ENCODE data around the gene PROKR2. TPM values are rescaled to one million over a fixed set of nuclear protein-coding genes. Genes with fewer than 3 reads are reported as not detected.

Gene PROKR2
- total and polyA plus RNA-seq, 9 of the 15 experiments (the other 6 are each of a cell fraction or from before 2014, with no cell fraction given): not detected

DNA sequence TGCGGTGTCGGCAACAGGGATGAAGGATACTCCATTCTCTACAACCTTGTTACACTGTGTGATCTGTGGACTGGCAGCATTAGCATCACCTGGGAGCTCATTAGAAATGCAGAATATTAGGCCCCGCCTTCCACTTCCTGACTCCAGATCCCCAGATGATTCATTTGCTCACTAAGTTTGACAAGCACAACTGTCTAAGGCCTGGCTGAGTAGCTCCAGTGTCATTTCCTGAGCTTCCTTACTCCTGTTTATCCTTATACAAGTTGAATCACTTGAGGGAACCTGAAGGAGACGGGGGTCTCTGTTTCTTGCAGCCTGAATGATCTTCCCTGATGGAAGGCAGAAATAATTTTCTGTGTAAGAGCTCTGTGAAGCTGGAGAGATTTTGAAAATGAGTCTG lies 32.7 kb upstream of the PROKR2 start:
- intact Hi-C loops (cut with micrococcal nuclease) (no loop called here), in situ Hi-C loops (cut with MboI) (no loop called here)
- no peak for TF ChIP-seq PRDM10 (IDR thresholded peaks at IDR 0.05; ENCODE audit: partially characterized antibody)
- TF ChIP-seq POLR2G (IDR thresholded peaks at IDR 0.05; ENCODE audit: low read depth, low read length): no peak
- TF ChIP-seq ILK (tag; IDR thresholded peaks at IDR 0.05; ENCODE audit: borderline replicate concordance, low read depth): no peak
- no peak for TF ChIP-seq COPS2 (conservative IDR thresholded peaks at IDR 0.05)
- no peak for TF ChIP-seq SP2 (IDR thresholded peaks at IDR 0.05; ENCODE audit: extremely low read depth, low read depth, low read length, poor library complexity, severe bottlenecking)
- TF ChIP-seq SAFB2 (IDR thresholded peaks at IDR 0.05; ENCODE audit: borderline replicate concordance, low read depth, low read length, severe bottlenecking): no peak
- TF ChIP-seq RFX5 (IDR thresholded peaks at IDR 0.05; ENCODE audit: low read depth, low read length): no peak
- TF ChIP-seq FOXK2 (conservative IDR thresholded peaks at IDR 0.05 in 1 of 2, IDR thresholded peaks at IDR 0.05 in 1 of 2; ENCODE audit: low read depth in 2 of 2): no peak
- TF ChIP-seq PML (IDR thresholded peaks at IDR 0.05; ENCODE audit: low read length): no peak
- TF ChIP-seq HNRNPH1 (optimal IDR thresholded peaks at IDR 0.05; ENCODE audit: low read depth, low read length): no peak
- no peak for TF ChIP-seq ZEB2 (IDR thresholded peaks at IDR 0.05)
- TF ChIP-seq DEAF1 (CRISPR knock-in tag; IDR thresholded peaks at IDR 0.05): no peak
- TF ChIP-seq ZNF699 (CRISPR knock-in tag; IDR thresholded peaks at IDR 0.05; ENCODE audit: insufficient replicate concordance): no peak
- TF ChIP-seq ZC3H11A (IDR thresholded peaks at IDR 0.05; ENCODE audit: low read depth, low read length): no peak
- TF ChIP-seq, protein P1, sequence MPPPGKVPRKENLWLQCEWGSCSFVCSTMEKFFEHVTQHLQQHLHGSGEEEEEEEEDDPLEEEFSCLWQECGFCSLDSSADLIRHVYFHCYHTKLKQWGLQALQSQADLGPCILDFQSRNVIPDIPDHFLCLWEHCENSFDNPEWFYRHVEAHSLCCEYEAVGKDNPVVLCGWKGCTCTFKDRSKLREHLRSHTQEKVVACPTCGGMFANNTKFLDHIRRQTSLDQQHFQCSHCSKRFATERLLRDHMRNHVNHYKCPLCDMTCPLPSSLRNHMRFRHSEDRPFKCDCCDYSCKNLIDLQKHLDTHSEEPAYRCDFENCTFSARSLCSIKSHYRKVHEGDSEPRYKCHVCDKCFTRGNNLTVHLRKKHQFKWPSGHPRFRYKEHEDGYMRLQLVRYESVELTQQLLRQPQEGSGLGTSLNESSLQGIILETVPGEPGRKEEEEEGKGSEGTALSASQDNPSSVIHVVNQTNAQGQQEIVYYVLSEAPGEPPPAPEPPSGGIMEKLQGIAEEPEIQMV (tag; conservative IDR thresholded peaks at IDR 0.05; ENCODE audit: low read depth): no peak
- no peaks in the 10 kb centered on the region for H3K36me3 ChIP-seq (ENCODE audit: control insufficient read depth, insufficient read depth, low read length)
- no peaks in the 10 kb centered on the region for H4K20me1 ChIP-seq (replicated peaks; ENCODE audit: control insufficient read depth, insufficient read depth, low read length)
- H2AFZ ChIP-seq (ENCODE audit: low read depth, low read length): no peak overlapping the region
- ATAC-seq: no peak
- no peaks in the 10 kb centered on the region for H3K9me3 ChIP-seq (replicated peaks; ENCODE audit: control insufficient read depth, insufficient read depth, low read depth, low read length)
- no peak for DNase-seq (ENCODE audit: extremely low read depth in 1 of 4, low spot score in 3 of 4)
- 0% methylated on average over 4 of the region's 4 CpGs for WGBS (ENCODE audit: insufficient coverage, low coverage, missing lambda C conversion rate)
- H3K79me2 ChIP-seq (ENCODE audit: control insufficient read depth, insufficient read depth, low read length): no peaks in the 10 kb centered on the region
- no peaks in the 10 kb centered on the region; a peak in 1 of 5 replicates for H3K27me3 ChIP-seq (ENCODE audit: control insufficient read depth in 2 of 2, insufficient read depth in 2 of 2, low read length in 2 of 2)
- POLR2A ChIA-PET: no interaction called here
- CTCF ChIA-PET (ENCODE audit: low intra/inter-chr PET ratio): no interaction called here
- FAIRE-seq: no peak
- H3K9ac ChIP-seq (ENCODE audit: insufficient read depth in 1 of 2, low read depth in 2 of 2, low read length in 2 of 2): no peak overlapping the region
- H3K4me1 ChIP-seq (replicated peaks in 1 of 2; ENCODE audit: control insufficient read depth in 2 of 2, insufficient read depth in 2 of 2, low read length in 2 of 2): no peaks in the 10 kb centered on the region
- no peak overlapping the region for H3K27ac ChIP-seq (ENCODE audit: extremely low read depth, low read depth, low read length)
- no peak overlapping the region for H3K4me3 ChIP-seq
- BruUV-seq (replicated peaks): no TSS peak
- H3K9me1 ChIP-seq (ENCODE audit: control insufficient read depth, insufficient read depth, low read length): no peaks in the 10 kb centered on the region
- no peak overlapping the region for H3K4me2 ChIP-seq (ENCODE audit: insufficient read depth, low read length)
